Neural crest cell (in vitro differentiated cells): Measurements from ENCODE around the gene RPS4Y1. TPM values are rescaled to one million over a fixed set of nuclear protein-coding genes. Genes with fewer than 3 reads are reported as not detected.

ENCODE experiments used
- DNase-seq: peaks from one replicate; pipeline ENCODE4 v3.0.0; 2021; ENCODE audit warnings: low read depth, mixed read lengths, low spot score
- H3K27ac Mint-ChIP-seq: one replicate; pipeline ENCODE4 v1.8.0; 2021; ENCODE audit warnings: mild to moderate bottlenecking, mixed read lengths; ENCODE audit not compliant: unreplicated experiment
- H3K27me3 Mint-ChIP-seq: 2 replicates; pipeline ENCODE4 v1.8.0; 2021; ENCODE audit warnings: low read depth, mild to moderate bottlenecking, mixed read lengths
- H3K36me3 Mint-ChIP-seq: 2 replicates; pipeline ENCODE4 v1.8.0; 2021; ENCODE audit warnings: low read depth, mild to moderate bottlenecking, mixed read lengths
- H3K4me1 Mint-ChIP-seq: 2 replicates; pipeline ENCODE4 v1.8.0; 2021; ENCODE audit warnings: mixed read lengths
- H3K4me3 Mint-ChIP-seq: one replicate; pipeline ENCODE4 v1.8.0; 2021; ENCODE audit warnings: mild to moderate bottlenecking, mixed read lengths
- H3K9me3 Mint-ChIP-seq: 2 replicates; pipeline ENCODE4 v1.8.0; 2021; ENCODE audit warnings: mixed read lengths
- CTCF ChIP-seq: fragments of 200-600 bp; sonication (generic); conservative IDR thresholded peaks from 2 replicates; pipeline ENCODE4 v1.5.0; 2021; ENCODE audit warnings: antibody characterized with exemption, mild to moderate bottlenecking
- total RNA-seq: library from RNA; stranded (reverse); gene quantifications from 2 replicates; pipeline ENCODE4 v1.2.1, GENCODE V29; 2021

RPS4Y1 gene
- total RNA-seq, 1 donor from 2014 or later: not detected

DNA sequence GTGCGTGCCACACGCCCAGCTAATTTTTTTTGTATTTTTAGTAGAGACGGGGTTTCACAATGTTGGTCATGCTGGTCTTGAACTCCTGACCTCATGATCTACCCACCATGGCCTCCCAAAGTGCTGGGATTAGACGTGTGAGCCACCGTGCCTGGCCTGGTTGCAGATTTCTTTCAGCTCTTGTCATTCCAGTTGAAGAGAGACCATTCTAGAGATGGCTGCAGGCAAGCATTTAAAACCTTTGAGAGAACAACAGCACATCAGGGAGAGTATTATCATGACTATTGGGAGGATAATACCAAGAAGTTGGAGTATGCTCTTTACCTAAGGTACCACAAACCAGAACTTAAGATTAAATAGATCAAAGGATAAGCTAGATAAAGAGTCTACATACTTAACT, 12.9 kb upstream of the RPS4Y1 start:
- no peaks in the 10 kb centered on the region for H3K27me3 Mint-ChIP-seq
- TF ChIP-seq CTCF: no peak
- no peaks in the 10 kb centered on the region for H3K9me3 Mint-ChIP-seq
- H3K4me3 Mint-ChIP-seq: no peak overlapping the region
- no peak for DNase-seq
- H3K4me1 Mint-ChIP-seq: no peaks in the 10 kb centered on the region
- no peak overlapping the region for H3K27ac Mint-ChIP-seq
- H3K36me3 Mint-ChIP-seq: no peaks in the 10 kb centered on the region

DNA sequence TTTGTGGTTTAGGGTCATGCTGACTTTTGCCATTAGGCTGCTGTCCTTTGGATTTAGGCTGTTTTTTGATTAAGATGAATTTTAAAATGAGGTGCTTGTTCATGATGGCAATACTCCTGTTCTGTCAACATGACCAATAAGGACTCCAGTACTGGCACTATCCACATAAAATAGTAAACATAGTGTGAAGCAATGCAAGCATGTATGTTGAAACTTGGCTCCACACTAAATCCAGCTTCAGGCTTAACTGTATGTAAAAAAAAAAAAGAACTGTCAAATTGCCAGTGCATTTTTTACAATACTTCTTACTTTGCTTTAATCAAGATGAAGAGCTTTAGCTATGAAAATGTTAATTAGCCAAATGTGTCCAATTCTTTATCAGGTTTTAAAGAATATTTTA, 6.2 kb upstream of the RPS4Y1 start:
- no peak overlapping the region for H3K4me3 Mint-ChIP-seq

DNA sequence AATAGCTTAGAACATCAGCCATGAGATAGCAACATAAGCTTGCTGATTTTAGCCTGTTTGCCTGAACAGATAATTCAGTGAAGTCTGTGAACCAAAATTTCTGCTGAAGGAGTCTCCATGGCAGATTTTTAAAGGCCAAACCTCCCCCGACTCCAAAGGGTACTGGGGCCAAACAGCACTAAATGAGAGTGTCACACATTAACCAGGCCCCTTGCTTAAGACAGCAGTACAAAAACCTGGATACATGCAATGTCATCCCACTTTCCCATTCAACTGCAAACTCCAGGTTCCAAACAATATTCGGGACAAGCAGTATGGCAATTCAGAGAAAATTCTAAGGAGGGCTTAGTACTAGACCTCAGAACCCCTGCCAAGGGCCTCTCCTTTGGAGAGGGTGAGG, 4.3 kb upstream of the RPS4Y1 start:
- TF ChIP-seq CTCF: no peak
- H3K4me3 Mint-ChIP-seq: no peak overlapping the region
- no peaks in the 10 kb centered on the region for H3K27me3 Mint-ChIP-seq
- H3K4me1 Mint-ChIP-seq: no peaks in the 10 kb centered on the region
- H3K27ac Mint-ChIP-seq: no peak overlapping the region
- DNase-seq: no peak
- no peaks in the 10 kb centered on the region for H3K36me3 Mint-ChIP-seq
- no peaks in the 10 kb centered on the region for H3K9me3 Mint-ChIP-seq

More for the DNA sequence above, 6.2 kb upstream of the RPS4Y1 start:
- no peaks in the 10 kb centered on the region for H3K36me3 Mint-ChIP-seq
- DNase-seq: no peak
- no peak overlapping the region for H3K27ac Mint-ChIP-seq
- H3K9me3 Mint-ChIP-seq: no peaks in the 10 kb centered on the region
- no peaks in the 10 kb centered on the region for H3K27me3 Mint-ChIP-seq
- TF ChIP-seq CTCF: no peak
- H3K4me1 Mint-ChIP-seq: no peaks in the 10 kb centered on the region

- H3K27ac Mint-ChIP-seq: no peak overlapping the region
- no peaks in the 10 kb centered on the region for H3K9me3 Mint-ChIP-seq
- H3K4me3 Mint-ChIP-seq: no peak overlapping the region
- H3K4me1 Mint-ChIP-seq: no peaks in the 10 kb centered on the region
- no peak for DNase-seq
- H3K36me3 Mint-ChIP-seq: no peaks in the 10 kb centered on the region
- TF ChIP-seq CTCF: no peak
- H3K27me3 Mint-ChIP-seq: no peaks in the 10 kb centered on the region
Observed at GRCh38 chrY:2837932-2838331, 3.5 kb upstream of the RPS4Y1 start.

GRCh38 chrY:2846791-2847190, 5.4 kb downstream of the RPS4Y1 start:
- Mint-ChIP-seq H3K9me3 (no peaks in the 10 kb centered on the region), H3K27me3 (no peaks in the 10 kb centered on the region), H3K27ac (no peak overlapping the region), H3K36me3 (no peaks in the 10 kb centered on the region), H3K4me3 (no peak overlapping the region), H3K4me1 (no peaks in the 10 kb centered on the region)
- TF ChIP-seq CTCF: no peak
- DNase-seq: no peak

- Mint-ChIP-seq H3K4me1 (no peaks in the 10 kb centered on the region), H3K9me3 (no peaks in the 10 kb centered on the region), H3K27me3 (no peaks in the 10 kb centered on the region), H3K36me3 (no peaks in the 10 kb centered on the region), H3K4me3 (no peak overlapping the region), H3K27ac (no peak overlapping the region)
- DNase-seq: no peak
- TF ChIP-seq CTCF: no peak
Observed at GRCh38 chrY:2848384-2848783, 7.0 kb downstream of the RPS4Y1 start.
